GM12891 (cell line): ENCODE results near the gene PTPN7.

ENCODE experiments used
- POLR2A ChIP-seq: IDR thresholded peaks from 2 replicates; pipeline ENCODE4 v1.6.1; 2011; ENCODE audit warnings: low read depth, low read length, control low read depth
- POLR2AphosphoS5 ChIP-seq: IDR thresholded peaks from 2 replicates; pipeline ENCODE4 v1.6.1; 2011; ENCODE audit warnings: low read depth, low read length, control low read depth
- POU2F2 ChIP-seq: IDR thresholded peaks from 2 replicates; pipeline ENCODE4 v1.6.1; 2011; ENCODE audit warnings: low read depth, mild to moderate bottlenecking, control low read depth, low read length, moderate library complexity
- TAF1 ChIP-seq: IDR thresholded peaks from 2 replicates; pipeline ENCODE4 v1.6.1; 2011; ENCODE audit warnings: low read depth, low read length, control low read depth

DNA sequence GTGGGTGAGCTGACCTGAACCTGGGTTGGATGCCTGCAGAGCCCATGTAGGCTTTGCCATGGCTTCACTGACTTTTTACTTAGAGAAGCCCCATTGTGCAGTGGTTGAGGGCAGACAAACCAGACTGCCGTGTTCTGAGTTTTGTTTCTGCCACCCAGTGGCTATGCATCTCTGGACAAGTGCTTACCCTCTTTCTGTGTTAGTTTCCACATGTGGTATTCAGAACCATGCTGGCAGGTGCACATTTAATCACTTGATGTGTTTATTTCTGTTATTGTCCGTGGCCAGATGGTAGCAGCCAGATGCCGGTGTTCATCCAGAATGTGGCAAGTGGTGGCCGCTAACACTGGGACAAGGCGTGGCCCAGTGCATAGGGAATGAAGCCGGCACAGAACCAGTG is 10.3 kb upstream of the PTPN7 start:
- TF ChIP-seq POLR2A (no peak), POU2F2 (no peak), TAF1 (no peak), POLR2AphosphoS5 (no peak)
